NB4 (cell line): Measurements from ENCODE around the gene SIM2.

Experiments used
- MYC ChIP-seq: IDR thresholded peaks from 2 replicates; pipeline ENCODE4 v1.6.1; 2011; ENCODE audit warnings: low read depth, low read length
- POLR2A ChIP-seq: IDR thresholded peaks from 2 replicates; pipeline ENCODE4 v1.6.1; 2011; ENCODE audit warnings: mild to moderate bottlenecking; ENCODE audit not compliant: insufficient read length; ENCODE audit errors: extremely low read depth
- TF ChIP-seq, protein P1 (sequence below): IDR thresholded peaks from one replicate; pipeline ENCODE4 v1.5.1; 2012; ENCODE audit warnings: low read depth, low read length
- TF ChIP-seq, protein P2 (sequence below): IDR thresholded peaks from 2 replicates; pipeline ENCODE4 v1.6.1; 2011; ENCODE audit warnings: low read depth, low read length

DNA sequence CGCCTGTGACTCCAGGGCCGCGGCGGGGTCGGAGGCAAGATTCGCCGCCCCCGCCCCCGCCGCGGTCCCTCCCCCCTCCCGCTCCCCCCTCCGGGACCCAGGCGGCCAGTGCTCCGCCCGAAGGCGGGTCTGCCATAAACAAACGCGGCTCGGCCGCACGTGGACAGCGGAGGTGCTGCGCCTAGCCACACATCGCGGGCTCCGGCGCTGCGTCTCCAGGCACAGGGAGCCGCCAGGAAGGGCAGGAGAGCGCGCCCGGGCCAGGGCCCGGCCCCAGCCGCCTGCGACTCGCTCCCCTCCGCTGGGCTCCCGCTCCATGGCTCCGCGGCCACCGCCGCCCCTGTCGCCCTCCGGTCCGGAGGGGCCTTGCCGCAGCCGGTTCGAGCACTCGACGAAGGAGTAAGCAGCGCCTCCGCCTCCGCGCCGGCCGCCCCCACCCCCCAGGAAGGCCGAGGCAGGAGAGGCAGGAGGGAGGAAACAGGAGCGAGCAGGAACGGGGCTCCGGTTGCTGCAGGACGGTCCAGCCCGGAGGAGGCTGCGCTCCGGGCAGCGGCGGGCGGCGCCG lies at the start of gene SIM2:
- TF ChIP-seq, protein P1, sequence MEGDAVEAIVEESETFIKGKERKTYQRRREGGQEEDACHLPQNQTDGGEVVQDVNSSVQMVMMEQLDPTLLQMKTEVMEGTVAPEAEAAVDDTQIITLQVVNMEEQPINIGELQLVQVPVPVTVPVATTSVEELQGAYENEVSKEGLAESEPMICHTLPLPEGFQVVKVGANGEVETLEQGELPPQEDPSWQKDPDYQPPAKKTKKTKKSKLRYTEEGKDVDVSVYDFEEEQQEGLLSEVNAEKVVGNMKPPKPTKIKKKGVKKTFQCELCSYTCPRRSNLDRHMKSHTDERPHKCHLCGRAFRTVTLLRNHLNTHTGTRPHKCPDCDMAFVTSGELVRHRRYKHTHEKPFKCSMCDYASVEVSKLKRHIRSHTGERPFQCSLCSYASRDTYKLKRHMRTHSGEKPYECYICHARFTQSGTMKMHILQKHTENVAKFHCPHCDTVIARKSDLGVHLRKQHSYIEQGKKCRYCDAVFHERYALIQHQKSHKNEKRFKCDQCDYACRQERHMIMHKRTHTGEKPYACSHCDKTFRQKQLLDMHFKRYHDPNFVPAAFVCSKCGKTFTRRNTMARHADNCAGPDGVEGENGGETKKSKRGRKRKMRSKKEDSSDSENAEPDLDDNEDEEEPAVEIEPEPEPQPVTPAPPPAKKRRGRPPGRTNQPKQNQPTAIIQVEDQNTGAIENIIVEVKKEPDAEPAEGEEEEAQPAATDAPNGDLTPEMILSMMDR: no peak
- TF ChIP-seq POLR2A (no peak), MYC (no peak)
- TF ChIP-seq, protein P2, sequence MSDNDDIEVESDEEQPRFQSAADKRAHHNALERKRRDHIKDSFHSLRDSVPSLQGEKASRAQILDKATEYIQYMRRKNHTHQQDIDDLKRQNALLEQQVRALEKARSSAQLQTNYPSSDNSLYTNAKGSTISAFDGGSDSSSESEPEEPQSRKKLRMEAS: no peak
